Astrocyte (in vitro differentiated cells and primary cell): Measurements from ENCODE around the gene HMGXB3. TPM values are rescaled to one million over a fixed set of nuclear protein-coding genes. Genes with fewer than 3 reads are reported as not detected.

Source experiments
- DNase-seq: peaks from one replicate; pipeline ENCODE4 v3.0.0-alpha.2; 2010; ENCODE audit warnings: low read depth
- FAIRE-seq: peaks from 2 replicates; lab custom pipeline; 2011; peaks lifted over from hg19 to GRCh38; lab: Jason Lieb, UNC
- H2AFZ ChIP-seq: 2 replicates; pipeline ENCODE4 v1.6.0; 2012; ENCODE audit warnings: low read depth, low read length, inconsistent platforms
- H3K27ac ChIP-seq: 2 replicates; pipeline ENCODE4 v1.5.1; 2011; ENCODE audit warnings: low read depth, low read length, inconsistent platforms
- H3K27me3 ChIP-seq: 2 replicates; pipeline ENCODE4 v1.6.0; 2011; ENCODE audit warnings: low read length, inconsistent platforms; ENCODE audit not compliant: insufficient read depth
- H3K36me3 ChIP-seq: 2 replicates; pipeline ENCODE4 v1.5.1; 2011; ENCODE audit warnings: low read length, inconsistent platforms; ENCODE audit not compliant: insufficient read depth
- H3K4me1 ChIP-seq: 2 replicates; pipeline ENCODE4 v1.5.1; 2011; ENCODE audit warnings: low read length, inconsistent platforms; ENCODE audit not compliant: insufficient read depth
- H3K4me2 ChIP-seq: 2 replicates; pipeline ENCODE4 v1.6.0; 2012; ENCODE audit warnings: low read length, inconsistent platforms
- H3K4me3 ChIP-seq: 2 replicates; pipeline ENCODE4 v1.5.1; 2011; ENCODE audit warnings: low read depth, mild to moderate bottlenecking, low read length, inconsistent platforms; ENCODE audit not compliant: insufficient read depth
- H3K79me2 ChIP-seq: 2 replicates; pipeline ENCODE4 v1.6.0; 2012; ENCODE audit warnings: mild to moderate bottlenecking, low read length, inconsistent platforms; ENCODE audit not compliant: insufficient read depth
- H3K9ac ChIP-seq: 2 replicates; pipeline ENCODE4 v1.6.0; 2012; ENCODE audit warnings: mild to moderate bottlenecking, low read length, inconsistent platforms
- H3K9me3 ChIP-seq: 2 replicates; pipeline ENCODE4 v1.5.1; 2012; ENCODE audit warnings: low read depth, mild to moderate bottlenecking, low read length, inconsistent platforms; ENCODE audit not compliant: insufficient read depth
- H4K20me1 ChIP-seq: 2 replicates; pipeline ENCODE4 v1.6.0; 2012; ENCODE audit warnings: low read length, inconsistent platforms; ENCODE audit not compliant: insufficient read depth
- H3K27ac Mint-ChIP-seq: one replicate; pipeline ENCODE4 v1.8.0; 2021; ENCODE audit warnings: mild to moderate bottlenecking, mixed read lengths; ENCODE audit not compliant: unreplicated experiment
- H3K27me3 Mint-ChIP-seq: one replicate; pipeline ENCODE4 v1.8.0; 2021; ENCODE audit warnings: low read depth, mixed read lengths; ENCODE audit not compliant: unreplicated experiment
- H3K36me3 Mint-ChIP-seq: one replicate; pipeline ENCODE4 v1.8.0; 2021; ENCODE audit warnings: low read depth, mixed read lengths; ENCODE audit not compliant: unreplicated experiment
- H3K4me1 Mint-ChIP-seq: one replicate; pipeline ENCODE4 v1.8.0; 2021; ENCODE audit warnings: low read depth, mixed read lengths; ENCODE audit not compliant: unreplicated experiment
- H3K4me3 Mint-ChIP-seq: one replicate; pipeline ENCODE4 v1.8.0; 2021; ENCODE audit warnings: mild to moderate bottlenecking, moderate library complexity, mixed read lengths; ENCODE audit not compliant: unreplicated experiment
- H3K9me3 Mint-ChIP-seq: one replicate; pipeline ENCODE4 v1.8.0; 2021; ENCODE audit warnings: mild to moderate bottlenecking, mixed read lengths; ENCODE audit not compliant: unreplicated experiment
- CTCF ChIP-seq: IDR thresholded peaks from 2 replicates; pipeline ENCODE4 v1.5.1; 2011; ENCODE audit warnings: low read depth, mild to moderate bottlenecking, inconsistent platforms, low read length, moderate library complexity; ENCODE audit not compliant: insufficient read depth
- EZH2 ChIP-seq: IDR thresholded peaks from 2 replicates; pipeline ENCODE4 v1.6.1; 2012; ENCODE audit warnings: mild to moderate bottlenecking, low read length, inconsistent platforms; ENCODE audit not compliant: insufficient read depth
- total RNA-seq: library from RNA; stranded (reverse); gene quantifications from 2 replicates; pipeline ENCODE4 v1.2.1, GENCODE V29; 2021

HMGXB3 gene
- total RNA-seq, 1 donor from 2014 or later, result 58.1 TPM

- Mint-ChIP-seq H3K4me3 (no peak overlapping the region), H3K27me3 (peaks cover under 1% of the 10 kb centered on the region), H3K27ac (no peak overlapping the region), H3K9me3 (no peaks in the 10 kb centered on the region), H3K4me1 (no peaks in the 10 kb centered on the region), H3K36me3 (no peaks in the 10 kb centered on the region)
- no peak for FAIRE-seq
- Histone ChIP-seq H3K27ac (no peak overlapping the region), H2AFZ (no peak overlapping the region), H3K27me3 (peaks cover 7% of the 10 kb centered on the region), H3K79me2 (no peaks in the 10 kb centered on the region), H3K4me1 (no peaks in the 10 kb centered on the region), H3K4me3 (no peak overlapping the region), H3K36me3 (no peaks in the 10 kb centered on the region), H3K9ac (no peak overlapping the region), H4K20me1 (no peaks in the 10 kb centered on the region), H3K4me2 (no peak overlapping the region), H3K9me3 (no peaks in the 10 kb centered on the region)
- no peak for DNase-seq
- TF ChIP-seq CTCF (no peak), EZH2 (no peak)
These were observed 47.0 kb upstream of the HMGXB3 start for GRCh38 chr5:149953436-149954121.

- no peak overlapping the region for H3K27ac ChIP-seq
These were observed 45.7 kb upstream of the HMGXB3 start for GRCh38 chr5:149954798-149955197.

More at GRCh38 chr5:149954798-149955197, 45.7 kb upstream of the HMGXB3 start:
- Mint-ChIP-seq H3K4me3 (no peak overlapping the region), H3K27ac (no peak overlapping the region), H3K36me3 (no peaks in the 10 kb centered on the region), H3K9me3 (no peaks in the 10 kb centered on the region), H3K4me1 (peaks cover 6% of the 10 kb centered on the region), H3K27me3 (no peaks in the 10 kb centered on the region)
- Histone ChIP-seq H2AFZ (no peak overlapping the region), H3K79me2 (no peaks in the 10 kb centered on the region), H3K4me3 (no peak overlapping the region), H3K4me2 (no peak overlapping the region), H3K36me3 (no peaks in the 10 kb centered on the region), H3K27me3 (no peaks in the 10 kb centered on the region), H4K20me1 (no peaks in the 10 kb centered on the region), H3K9ac (no peak overlapping the region), H3K9me3 (no peaks in the 10 kb centered on the region), H3K4me1 (peaks cover 4% of the 10 kb centered on the region)
- FAIRE-seq (no peak), DNase-seq (no peak)
- TF ChIP-seq CTCF (no peak), EZH2 (no peak)
